Effector memory CD8-positive, alpha-beta T cell (primary cell): ENCODE results near the gene ATP13A4.

Experiments used
- ATAC-seq: fragments of 150-1000 bp; cut with Tn5 transposase; replicated peaks from 2 replicates; pipeline ENCODE4 v1.10.0; 2021; ENCODE audit warnings: mild to moderate bottlenecking, moderate library complexity
- DNase-seq, 3 experiments: peaks; one replicate each; pipeline ENCODE4 v3.0.0; 2021
- H3K27ac Mint-ChIP-seq, 2 donors: one replicate each; pipeline ENCODE4 v1.8.0; 2022; ENCODE audit warnings: mild to moderate bottlenecking in 2 of 2, mixed read lengths in 2 of 2, moderate library complexity in 2 of 2
- H3K27me3 Mint-ChIP-seq, 2 donors: one replicate each; pipeline ENCODE4 v1.8.0; 2022; ENCODE audit warnings: mixed read lengths in 2 of 2
- H3K36me3 Mint-ChIP-seq: one replicate; pipeline ENCODE4 v1.8.0; 2022; ENCODE audit warnings: mild to moderate bottlenecking, moderate library complexity, mixed read lengths; ENCODE audit not compliant: insufficient read depth
- H3K4me1 Mint-ChIP-seq, 2 donors: one replicate each; pipeline ENCODE4 v1.8.0; 2022; ENCODE audit warnings: low read depth in 2 of 2, mixed read lengths in 2 of 2
- H3K4me3 Mint-ChIP-seq, 2 donors: one replicate each; pipeline ENCODE4 v1.8.0; 2022; ENCODE audit warnings: mild to moderate bottlenecking in 2 of 2, mixed read lengths in 2 of 2, moderate library complexity in 2 of 2
- H3K9me3 Mint-ChIP-seq, 2 donors: one replicate each; pipeline ENCODE4 v1.8.0; 2022; ENCODE audit warnings: mixed read lengths in 2 of 2

ATP13A4 gene

GRCh38 chr3:193389335-193389734 is 165.4 kb downstream of the ATP13A4 start:
- Mint-ChIP-seq H3K9me3 (peaks cover 0 to 6% of the 10 kb centered on the region in 2 donors), H3K27ac (no peak overlapping the region), H3K4me1 (no peaks in the 10 kb centered on the region), H3K36me3 (peaks cover 2% of the 10 kb centered on the region), H3K27me3 (peaks cover 0 to 8% of the 10 kb centered on the region in 2 donors), H3K4me3 (no peak overlapping the region)
- ATAC-seq, result no peak
- no peak for DNase-seq

GRCh38 chr3:193388361-193388760 is 166.3 kb downstream of the ATP13A4 start:
- H3K36me3 Mint-ChIP-seq, result peaks cover 2% of the 10 kb centered on the region
- H3K4me3 Mint-ChIP-seq, result no peak overlapping the region
- DNase-seq, result no peak
- H3K4me1 Mint-ChIP-seq, result no peaks in the 10 kb centered on the region
- H3K9me3 Mint-ChIP-seq, result peaks cover 0 to 3% of the 10 kb centered on the region in 2 donors
- no peak for ATAC-seq
- peaks cover 0 to 8% of the 10 kb centered on the region in 2 donors for H3K27me3 Mint-ChIP-seq
- no peak overlapping the region for H3K27ac Mint-ChIP-seq

- H3K4me3 Mint-ChIP-seq, result no peak overlapping the region
Measured at GRCh38 chr3:193387596-193387995, 167.1 kb downstream of the ATP13A4 start.

GRCh38 chr3:193378706-193379105 is 176.0 kb downstream of the ATP13A4 start, which contains the start of gene ATP13A5:
TSS of gene ATP13A5 (minus strand) at chr3:193378753. CDS start at chr3:193378725, 28 bp downstream.
- Mint-ChIP-seq H3K4me1 (no peaks in the 10 kb centered on the region), H3K9me3 (peaks cover 3 to 7% of the 10 kb centered on the region in 2 donors), H3K4me3 (no peak within 1 kb of the TSS), H3K27ac (no peak within 1 kb of the TSS), H3K36me3 (no peaks in the 10 kb centered on the region), H3K27me3 (peaks cover 18 to 34% of the 10 kb centered on the region in 2 donors)
- ATAC-seq (no peak), DNase-seq (no peak)

More at GRCh38 chr3:193387596-193387995, 167.1 kb downstream of the ATP13A4 start:
- DNase-seq (no peak), ATAC-seq (no peak)
- Mint-ChIP-seq H3K27ac (no peak overlapping the region), H3K9me3 (no peaks in the 10 kb centered on the region), H3K27me3 (peaks cover under 1 to 8% of the 10 kb centered on the region in 2 donors), H3K4me1 (no peaks in the 10 kb centered on the region), H3K36me3 (peaks cover 2% of the 10 kb centered on the region)

GRCh38 chr3:193377591-193377990 is 177.1 kb downstream of the ATP13A4 start:
- no peak overlapping the region for H3K27ac Mint-ChIP-seq
- no peaks in the 10 kb centered on the region for H3K36me3 Mint-ChIP-seq
- ATAC-seq, result no peak
- H3K4me3 Mint-ChIP-seq, result no peak overlapping the region
- DNase-seq, result no peak
- H3K27me3 Mint-ChIP-seq, result peaks cover 18 to 42% of the 10 kb centered on the region in 2 donors
- H3K9me3 Mint-ChIP-seq, result peaks cover 3 to 7% of the 10 kb centered on the region in 2 donors
- no peaks in the 10 kb centered on the region for H3K4me1 Mint-ChIP-seq

- Mint-ChIP-seq H3K27me3 (peaks cover 9 to 36% of the 10 kb centered on the region in 2 donors), H3K36me3 (no peaks in the 10 kb centered on the region), H3K4me3 (no peak overlapping the region), H3K27ac (no peak overlapping the region), H3K4me1 (no peaks in the 10 kb centered on the region), H3K9me3 (peaks cover under 1 to 7% of the 10 kb centered on the region in 2 donors)
- ATAC-seq (no peak), DNase-seq (no peak)
Measured at GRCh38 chr3:193375614-193376013, 179.1 kb downstream of the ATP13A4 start.

GRCh38 chr3:193372783-193373182 is 181.9 kb downstream of the ATP13A4 start:
- no peak for DNase-seq
- Mint-ChIP-seq H3K36me3 (no peaks in the 10 kb centered on the region), H3K4me1 (no peaks in the 10 kb centered on the region), H3K27ac (no peak overlapping the region), H3K27me3 (peaks cover 7 to 36% of the 10 kb centered on the region in 2 donors), H3K4me3 (no peak overlapping the region), H3K9me3 (peaks cover 0 to 7% of the 10 kb centered on the region in 2 donors)
- no peak for ATAC-seq

- ATAC-seq, result no peak
- no peak overlapping the region for H3K4me3 Mint-ChIP-seq
- no peak overlapping the region for H3K27ac Mint-ChIP-seq
- H3K9me3 Mint-ChIP-seq, result no peaks in the 10 kb centered on the region
- no peak for DNase-seq
- H3K27me3 Mint-ChIP-seq, result peaks cover 6 to 8% of the 10 kb centered on the region in 2 donors
- no peaks in the 10 kb centered on the region for H3K36me3 Mint-ChIP-seq
- H3K4me1 Mint-ChIP-seq, result no peaks in the 10 kb centered on the region
Measured at GRCh38 chr3:193367868-193368267, 186.8 kb downstream of the ATP13A4 start.

- no peak overlapping the region for H3K4me3 Mint-ChIP-seq
- H3K4me1 Mint-ChIP-seq, result no peaks in the 10 kb centered on the region
- ATAC-seq, result no peak
- H3K27ac Mint-ChIP-seq, result no peak overlapping the region
- H3K27me3 Mint-ChIP-seq, result no peaks in the 10 kb centered on the region
- H3K9me3 Mint-ChIP-seq, result peaks cover 0 to 4% of the 10 kb centered on the region in 2 donors
- no peak for DNase-seq
- no peaks in the 10 kb centered on the region for H3K36me3 Mint-ChIP-seq
Measured at GRCh38 chr3:193357291-193357690, 197.4 kb downstream of the ATP13A4 start.

- Mint-ChIP-seq H3K9me3 (peaks cover 0 to 4% of the 10 kb centered on the region in 2 donors), H3K27ac (no peak overlapping the region), H3K4me1 (no peaks in the 10 kb centered on the region), H3K36me3 (no peaks in the 10 kb centered on the region), H3K4me3 (no peak overlapping the region), H3K27me3 (no peaks in the 10 kb centered on the region)
- no peak for ATAC-seq
- no peak for DNase-seq
Measured at GRCh38 chr3:193354423-193354822, 200.3 kb downstream of the ATP13A4 start.
